Testis (tissue), 3 donors: ENCODE measurements around the gene RGR. TPM values are rescaled to one million over a fixed set of nuclear protein-coding genes. Genes with fewer than 3 reads are reported as not detected.
A peak's percentile ranks its signal among the peaks of the same experiment; 100 is the strongest.

Experiments
- DNase-seq: peaks from one replicate; pipeline ENCODE4 v3.0.0-alpha.2; 2019
- H3K27ac ChIP-seq, 2 donors: fragments of 200-600 bp; sonication (generic); one replicate each; pipeline ENCODE4 v1.5.1; 2019
- H3K27me3 ChIP-seq: fragments of 200-600 bp; sonication (generic); one replicate; pipeline ENCODE4 v1.5.1; 2019
- H3K36me3 ChIP-seq: fragments of 200-600 bp; sonication (generic); one replicate; pipeline ENCODE4 v1.5.1; 2017; ENCODE audit warnings: low read depth; ENCODE audit errors: missing control alignments
- H3K4me1 ChIP-seq: fragments of 200-600 bp; sonication (generic); one replicate; pipeline ENCODE4 v1.5.1; 2019
- H3K4me3 ChIP-seq, 2 donors: fragments of 200-600 bp; sonication (generic); one replicate each; pipeline ENCODE4 v1.5.1; 2017 to 2019
- H3K9me3 ChIP-seq: fragments of 200-600 bp; sonication (generic); one replicate; pipeline ENCODE4 v1.5.1; 2017
- POLR2A ChIP-seq: fragments of 450-650 bp; IDR thresholded peaks from one replicate; pipeline ENCODE4 v1.6.1; 2017; ENCODE audit warnings: antibody characterized with exemption, mild to moderate bottlenecking, moderate library complexity
- WGBS, 2 donors: methylation state at CpG; one replicate each; pipeline ENCODE4 v1.1.5; 2018; 5-methylcytosine and 5-hydroxymethylcytosine counted together
- intact Hi-C: fragments of 100-400 bp; cut with DNase I; formaldehyde crosslinking; loops from one replicate; pipeline ENCODE4 v1.15.1; 2023; ENCODE audit warnings: low total_unique reads
- polyA plus RNA-seq: library from polyadenylated mRNA; stranded (reverse); fragments of 350-450 nt; fragmentation: Illumina TruSeq; extraction: RNeasy Lipid Tissue Mini Kit (QIAGEN cat#74804); gene quantifications from one replicate; pipeline ENCODE4 v1.2.3, GENCODE V29; 2014; ENCODE audit warnings: low read depth, low replicate concordance; ENCODE audit not compliant: insufficient read depth
- total RNA-seq, 2 donors: library from RNA; depleted of rRNA; stranded (reverse); fragments of >200 nt; gene quantifications; one replicate each; pipeline ENCODE4 v1.2.3, GENCODE V29; 2016
- TF ChIP-seq, protein P1 (sequence below), 3 experiments: fragments of 450-650 bp in 2 of 3; fragments of 200-600 bp in 1 of 3; sonication (generic) in 1 of 3; IDR thresholded peaks; one replicate each; pipeline ENCODE4 v1.5.1; 2016 to 2019; ENCODE audit warnings: antibody characterized with exemption in 3 of 3, mild to moderate bottlenecking in 2 of 3, moderate library complexity in 1 of 3

Gene RGR
- total and polyA plus RNA-seq, 3 donors from 2014 or later: 2.2 to 5.9 (median 3.7) TPM

DNA sequence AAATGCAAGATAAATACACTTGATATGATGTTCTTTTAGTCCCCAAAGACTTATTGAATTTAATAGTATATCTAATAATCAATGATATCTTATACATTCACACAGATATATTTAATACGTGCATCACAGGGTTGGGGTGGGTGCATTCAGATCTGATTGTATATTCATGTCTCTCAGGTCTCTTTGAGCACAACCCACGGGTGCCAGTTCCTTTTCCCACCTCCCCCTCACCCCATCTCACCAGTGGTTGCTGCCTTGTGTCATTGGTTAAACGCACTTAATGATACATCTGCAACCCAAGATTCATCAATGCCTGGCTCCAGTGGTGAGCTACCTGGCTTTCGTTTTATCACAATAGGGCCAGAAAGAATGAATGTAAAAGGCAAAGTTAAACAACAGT, 9.8 kb upstream of the RGR start:
- TF ChIP-seq, protein P1, sequence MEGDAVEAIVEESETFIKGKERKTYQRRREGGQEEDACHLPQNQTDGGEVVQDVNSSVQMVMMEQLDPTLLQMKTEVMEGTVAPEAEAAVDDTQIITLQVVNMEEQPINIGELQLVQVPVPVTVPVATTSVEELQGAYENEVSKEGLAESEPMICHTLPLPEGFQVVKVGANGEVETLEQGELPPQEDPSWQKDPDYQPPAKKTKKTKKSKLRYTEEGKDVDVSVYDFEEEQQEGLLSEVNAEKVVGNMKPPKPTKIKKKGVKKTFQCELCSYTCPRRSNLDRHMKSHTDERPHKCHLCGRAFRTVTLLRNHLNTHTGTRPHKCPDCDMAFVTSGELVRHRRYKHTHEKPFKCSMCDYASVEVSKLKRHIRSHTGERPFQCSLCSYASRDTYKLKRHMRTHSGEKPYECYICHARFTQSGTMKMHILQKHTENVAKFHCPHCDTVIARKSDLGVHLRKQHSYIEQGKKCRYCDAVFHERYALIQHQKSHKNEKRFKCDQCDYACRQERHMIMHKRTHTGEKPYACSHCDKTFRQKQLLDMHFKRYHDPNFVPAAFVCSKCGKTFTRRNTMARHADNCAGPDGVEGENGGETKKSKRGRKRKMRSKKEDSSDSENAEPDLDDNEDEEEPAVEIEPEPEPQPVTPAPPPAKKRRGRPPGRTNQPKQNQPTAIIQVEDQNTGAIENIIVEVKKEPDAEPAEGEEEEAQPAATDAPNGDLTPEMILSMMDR (IDR thresholded peaks at IDR 0.05): no peak
- TF ChIP-seq POLR2A: no peak
- Histone ChIP-seq H3K36me3 (no peaks in the 10 kb centered on the region), H3K4me3 (no peak overlapping the region), H3K27ac (no peak overlapping the region), H3K9me3 (no peaks in the 10 kb centered on the region), H3K4me1 (no peaks in the 10 kb centered on the region), H3K27me3 (no peaks in the 10 kb centered on the region)
- WGBS, 2 donors: 79 to 82% methylated on average over 4 of the region's 4 CpGs
- no peak for DNase-seq
- intact Hi-C loops: no loop called here

DNA sequence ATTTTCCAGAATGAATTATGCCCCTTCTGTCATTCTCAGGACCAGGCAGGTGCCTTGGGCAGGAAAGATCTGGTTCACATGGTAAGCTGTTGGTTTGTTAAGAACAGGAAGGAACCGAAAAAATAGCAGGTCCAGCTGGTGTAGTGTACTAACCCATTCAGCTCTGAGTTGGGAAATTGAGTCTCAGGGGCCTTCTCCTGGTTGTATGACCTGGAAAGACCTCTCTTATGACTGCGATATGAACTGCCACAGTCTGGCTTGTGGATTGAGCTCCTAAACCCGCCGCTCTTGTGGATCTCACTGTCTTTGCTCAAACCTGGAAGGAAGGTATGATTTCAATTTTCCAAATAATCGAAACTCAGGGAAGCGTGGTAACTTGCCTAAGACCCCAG, 8.1 kb upstream of the RGR start:
- 64 to 69% methylated on average over 6 of the region's 6 CpGs for WGBS, 2 donors
- no peaks in the 10 kb centered on the region for H3K9me3 ChIP-seq
- peak overlapping the region in 1 of 2 donors; percentile 51 for H3K4me3 ChIP-seq
- no peak overlapping the region for H3K27ac ChIP-seq
- H3K36me3 ChIP-seq: no peaks in the 10 kb centered on the region
- H3K4me1 ChIP-seq: no peaks in the 10 kb centered on the region
- no peak for DNase-seq
- no peaks in the 10 kb centered on the region for H3K27me3 ChIP-seq
- TF ChIP-seq, protein P1 (IDR thresholded peaks at IDR 0.05): no peak
- no peak for TF ChIP-seq POLR2A
- intact Hi-C loops: no loop called here

DNA sequence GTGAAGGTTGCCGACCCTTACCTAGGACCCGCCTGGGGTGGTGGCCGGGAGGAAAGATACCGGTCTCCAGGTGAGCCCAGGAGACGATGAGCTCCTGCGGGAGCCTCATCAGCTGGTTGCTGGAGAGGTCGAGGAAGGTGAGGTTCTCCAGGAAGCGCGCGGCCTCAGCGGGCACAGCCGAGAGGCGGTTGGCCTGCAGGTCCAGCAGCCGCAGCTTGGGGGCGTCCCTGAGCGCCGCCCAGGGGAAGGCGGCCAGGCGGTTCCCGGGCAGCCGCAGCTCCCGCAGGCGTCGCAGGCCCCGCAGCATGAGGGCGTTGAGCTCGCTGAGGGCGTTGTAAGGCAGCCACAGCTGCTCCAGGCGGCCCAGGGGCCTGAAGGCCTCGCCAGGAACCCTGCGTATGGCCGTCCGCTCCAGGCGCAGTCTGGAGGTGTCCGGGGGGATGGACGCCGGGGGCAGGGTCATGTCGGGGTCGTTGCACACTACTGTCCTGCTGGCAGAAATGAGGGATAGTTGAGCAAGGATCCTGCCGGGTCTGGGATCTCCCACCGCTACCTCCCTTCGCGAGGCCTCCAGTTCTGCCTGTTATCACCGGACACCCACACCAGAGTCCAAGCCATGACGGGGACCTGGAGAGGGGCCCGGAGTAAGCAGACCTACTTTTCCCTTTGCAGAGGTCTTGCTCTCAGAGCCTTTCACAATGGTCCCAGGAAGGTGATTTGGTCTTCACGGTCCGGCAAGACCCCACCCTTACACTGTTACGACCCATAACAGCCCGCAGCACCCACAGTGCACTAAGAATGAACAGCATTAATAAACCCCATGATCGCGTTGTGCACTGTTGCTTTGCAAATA, 7.4 kb upstream of the RGR start:
- peak; percentile 45 for DNase-seq
- intact Hi-C loops: no loop called here
- Histone ChIP-seq H3K36me3 (no peaks in the 10 kb centered on the region), H3K27me3 (no peaks in the 10 kb centered on the region), H3K27ac (no peak overlapping the region), H3K4me3 (peak overlapping the region; percentile 31 to 51), H3K9me3 (no peaks in the 10 kb centered on the region), H3K4me1 (no peaks in the 10 kb centered on the region)
- TF ChIP-seq, protein P1 (IDR thresholded peaks at IDR 0.05): peak in 2 of 3 experiments; percentile 18 to 29
- no peak for TF ChIP-seq POLR2A
- 45 to 52% methylated on average over 23 to 28 of the region's 52 CpGs for WGBS, 2 donors

DNA sequence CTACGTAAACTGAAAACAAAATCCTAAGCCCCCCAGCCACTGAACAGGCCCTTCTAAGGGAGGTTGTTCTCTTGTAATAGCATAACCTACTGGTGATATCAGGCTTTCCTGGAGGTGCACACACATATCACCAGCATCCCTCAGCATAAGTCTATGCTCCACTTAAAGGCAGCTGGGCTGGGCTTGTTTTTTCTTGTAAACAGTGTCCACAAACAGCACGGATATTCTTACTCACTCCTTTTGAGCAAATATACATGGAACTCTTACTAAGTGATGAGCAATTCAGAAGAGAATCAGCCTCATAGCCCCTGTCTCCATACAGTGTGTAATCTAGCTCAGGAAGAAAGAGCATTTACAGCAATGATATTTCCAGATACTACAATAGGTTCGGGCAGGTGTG, 5.9 kb upstream of the RGR start:
- no peaks in the 10 kb centered on the region for H3K27me3 ChIP-seq
- no peak overlapping the region for H3K27ac ChIP-seq
- no peaks in the 10 kb centered on the region for H3K36me3 ChIP-seq
- TF ChIP-seq, protein P1 (IDR thresholded peaks at IDR 0.05): no peak
- TF ChIP-seq POLR2A: no peak
- intact Hi-C loops: no loop called here
- no peaks in the 10 kb centered on the region for H3K4me1 ChIP-seq
- 93 to 94% methylated on average over 3 of the region's 3 CpGs for WGBS, 2 donors
- no peak overlapping the region for H3K4me3 ChIP-seq
- no peak for DNase-seq
- no peaks in the 10 kb centered on the region for H3K9me3 ChIP-seq
